ENCODE results near the gene PAX2. TPM values are rescaled to one million over a fixed set of nuclear protein-coding genes. Genes with fewer than 3 reads are reported as not detected.

Gene PAX2
- total RNA-seq, 1 experiment from 2014 or later = not detected

GRCh38 chr10:100784126-100784525 is 38.7 kb downstream of the PAX2 start:
- Mint-ChIP-seq H3K27me3 (ENCODE audit: low read depth) (peaks cover 68% of the 10 kb centered on the region), H3K36me3 (ENCODE audit: insufficient read depth in 1 of 3, low read depth in 3 of 3) (peaks cover 0 to 2% (median 0%) of the 10 kb centered on the region in 3 experiments; a peak in 3 of 7 replicates), H3K4me1 (peaks cover 26 to 29% of the 10 kb centered on the region in 2 experiments), H3K4me3 (no peak overlapping the region), H3K27ac (no peak overlapping the region), H3K9me3 (peaks cover 0 to 4% of the 10 kb centered on the region in 2 experiments; a peak in 2 of 5 replicates)
- Histone ChIP-seq H3T11ph (ENCODE audit: low read length) (no peak overlapping the region), H2BK12ac (ENCODE audit: insufficient read length, low read depth, low read length) (no peak overlapping the region), H3K14ac (ENCODE audit: insufficient read depth, low read length) (no peak overlapping the region), H3K4me1 (ENCODE audit: insufficient read depth, low read length) (peaks cover 9% of the 10 kb centered on the region; the same call in 1 of the 2 replicates), H3K27ac (ENCODE audit: insufficient read length, low read depth, low read length) (no peak overlapping the region), H4K91ac (ENCODE audit: insufficient read length, low read depth, low read length) (no peak overlapping the region), H3K23me2 (ENCODE audit: insufficient read length, low read depth, low read length, poor library complexity, severe bottlenecking) (no peaks in the 10 kb centered on the region), H2BK15ac (ENCODE audit: low read depth, low read length) (no peak overlapping the region), H3K23ac (ENCODE audit: insufficient read length, low read depth, low read length) (no peak overlapping the region), H2AK5ac (ENCODE audit: insufficient read length, low read length) (no peak overlapping the region), H4K5ac (ENCODE audit: insufficient read length, low read depth, low read length) (no peak overlapping the region), H2BK20ac (ENCODE audit: low read depth, low read length, poor library complexity, severe bottlenecking) (no peak overlapping the region), H3K79me2 (ENCODE audit: insufficient read depth, low read length) (no peaks in the 10 kb centered on the region), H3K27me3 (ENCODE audit: insufficient read depth, low read length) (no peaks in the 10 kb centered on the region), H3K9ac (ENCODE audit: extremely low read depth, insufficient read length, low read length) (no peak overlapping the region), H3K4me2 (ENCODE audit: insufficient read depth, insufficient read length, low read length) (no peak overlapping the region), H3K79me1 (ENCODE audit: insufficient read depth, low read depth, low read length, poor library complexity, severe bottlenecking) (no peaks in the 10 kb centered on the region), H3K4ac (ENCODE audit: low read depth, low read length) (no peak overlapping the region), H4K8ac (replicated peaks; ENCODE audit: insufficient read length, low read depth, low read length) (no peak overlapping the region), H2BK5ac (ENCODE audit: insufficient read length, low read length) (no peak overlapping the region), H4K20me1 (ENCODE audit: control insufficient read depth, insufficient read depth, insufficient read length) (no peaks in the 10 kb centered on the region), H3K9me3 (ENCODE audit: control insufficient read depth, low read depth, low read length) (no peaks in the 10 kb centered on the region), H2BK120ac (ENCODE audit: low read depth, low read length, poor library complexity, severe bottlenecking) (no peak overlapping the region), H3K18ac (ENCODE audit: insufficient read length, low read depth, low read length) (no peak overlapping the region), H3K56ac (ENCODE audit: insufficient read length, low read depth, low read length) (no peak overlapping the region), H2AFZ (ENCODE audit: low read length) (no peak overlapping the region)
- no CpG with 5 or more reads among the region's 3 CpGs for WGBS (ENCODE audit: extremely low coverage, insufficient read length, low lambda C conversion rate)
- no peak for DNase-seq
- TF ChIP-seq CTCF (conservative IDR thresholded peaks at IDR 0.05) = no peak
